ENCODE data around the gene DAGLA.

DNA sequence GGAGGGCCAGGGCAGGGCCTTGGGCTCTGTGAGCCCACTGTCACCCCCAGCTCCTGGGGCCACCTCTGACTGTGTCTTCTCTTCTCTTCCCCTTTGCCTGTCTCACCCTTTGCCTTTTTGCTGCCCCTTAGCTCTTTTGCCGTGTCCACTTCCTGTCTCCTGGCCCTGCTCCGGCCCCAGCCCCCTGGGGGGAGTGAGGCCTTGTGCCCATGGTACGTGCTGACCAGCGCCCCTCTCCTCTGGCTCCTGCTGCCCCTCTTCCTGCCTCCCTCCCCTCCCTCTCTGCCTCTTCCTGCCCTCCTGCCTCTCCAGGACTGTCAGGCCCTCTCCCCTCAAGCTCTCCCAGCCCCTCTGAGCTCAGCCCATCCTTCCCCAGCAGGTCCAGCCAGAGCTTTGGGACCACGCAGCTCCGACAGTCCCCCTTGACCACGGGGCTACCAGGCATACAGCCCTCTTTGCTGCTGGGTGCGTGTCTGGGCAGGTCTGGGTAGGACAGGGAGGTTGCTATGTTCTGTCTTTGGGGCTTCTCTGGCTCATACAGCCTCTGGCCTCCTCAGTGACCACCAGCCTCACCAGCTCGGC lies 100.5 kb downstream of the DAGLA start:
- TF ChIP-seq, protein P1, sequence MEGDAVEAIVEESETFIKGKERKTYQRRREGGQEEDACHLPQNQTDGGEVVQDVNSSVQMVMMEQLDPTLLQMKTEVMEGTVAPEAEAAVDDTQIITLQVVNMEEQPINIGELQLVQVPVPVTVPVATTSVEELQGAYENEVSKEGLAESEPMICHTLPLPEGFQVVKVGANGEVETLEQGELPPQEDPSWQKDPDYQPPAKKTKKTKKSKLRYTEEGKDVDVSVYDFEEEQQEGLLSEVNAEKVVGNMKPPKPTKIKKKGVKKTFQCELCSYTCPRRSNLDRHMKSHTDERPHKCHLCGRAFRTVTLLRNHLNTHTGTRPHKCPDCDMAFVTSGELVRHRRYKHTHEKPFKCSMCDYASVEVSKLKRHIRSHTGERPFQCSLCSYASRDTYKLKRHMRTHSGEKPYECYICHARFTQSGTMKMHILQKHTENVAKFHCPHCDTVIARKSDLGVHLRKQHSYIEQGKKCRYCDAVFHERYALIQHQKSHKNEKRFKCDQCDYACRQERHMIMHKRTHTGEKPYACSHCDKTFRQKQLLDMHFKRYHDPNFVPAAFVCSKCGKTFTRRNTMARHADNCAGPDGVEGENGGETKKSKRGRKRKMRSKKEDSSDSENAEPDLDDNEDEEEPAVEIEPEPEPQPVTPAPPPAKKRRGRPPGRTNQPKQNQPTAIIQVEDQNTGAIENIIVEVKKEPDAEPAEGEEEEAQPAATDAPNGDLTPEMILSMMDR (IDR thresholded peaks at IDR 0.05) = no peak
- TF ChIP-seq POLR2AphosphoS5 (IDR thresholded peaks at IDR 0.05) (no peak), EP300 (IDR thresholded peaks at IDR 0.05) (no peak)
